GM23338 (cell line): ENCODE measurements around the gene LRRC38. TPM values are rescaled to one million over a fixed set of nuclear protein-coding genes. Genes with fewer than 3 reads are reported as not detected.

ENCODE experiments used
- ATAC-seq: fragments of 200-7000 bp; cut with Tn5 transposase; 3 replicates; pipeline ENCODE4 v1.9.1; 2020
- DNase-seq: peaks from one replicate; pipeline ENCODE4 v3.0.0-alpha.2; 2015; ENCODE audit warnings: low spot score
- H2AFZ ChIP-seq: fragments of 200-600 bp; sonication (generic); 2 replicates; pipeline ENCODE4 v1.8.0; 2016; ENCODE audit warnings: antibody characterized with exemption, mild to moderate bottlenecking, moderate library complexity
- H3F3A ChIP-seq: fragments of 200-600 bp; sonication (generic); replicated peaks from 2 replicates; pipeline ENCODE4 v1.8.0; 2017; ENCODE audit warnings: antibody characterized with exemption, mixed run types, low read depth
- H3K27ac ChIP-seq: fragments of 200-600 bp; sonication (generic); 2 replicates; pipeline ENCODE4 v1.6.1; 2016; ENCODE audit warnings: low read depth
- H3K27me3 ChIP-seq: fragments of 200-600 bp; sonication (generic); 2 replicates; pipeline ENCODE4 v1.8.0; 2016; ENCODE audit warnings: mild to moderate bottlenecking, mixed run types, moderate library complexity; ENCODE audit not compliant: insufficient read depth
- H3K36me3 ChIP-seq: fragments of 200-600 bp; sonication (generic); 2 replicates; pipeline ENCODE4 v1.8.0; 2016; ENCODE audit warnings: mild to moderate bottlenecking; ENCODE audit not compliant: insufficient read depth
- H3K4me1 ChIP-seq: fragments of 200-600 bp; sonication (generic); 2 replicates; pipeline ENCODE4 v1.8.0; 2016; ENCODE audit warnings: mild to moderate bottlenecking, moderate library complexity; ENCODE audit not compliant: insufficient read depth
- H3K4me2 ChIP-seq: fragments of 200-600 bp; sonication (generic); 2 replicates; pipeline ENCODE4 v1.7.1; 2017; ENCODE audit warnings: mixed run types
- H3K4me3 ChIP-seq: fragments of 200-600 bp; sonication (generic); 2 replicates; pipeline ENCODE4 v1.6.1; 2016; ENCODE audit warnings: mixed run types
- H3K79me2 ChIP-seq: fragments of 200-600 bp; sonication (generic); replicated peaks from 2 replicates; pipeline ENCODE4 v1.8.0; 2017; ENCODE audit warnings: mild to moderate bottlenecking; ENCODE audit not compliant: insufficient read depth
- H3K9me2 ChIP-seq: fragments of 200-600 bp; sonication (generic); 2 replicates; pipeline ENCODE4 v1.8.0; 2017; ENCODE audit not compliant: insufficient read depth
- H4K20me1 ChIP-seq: fragments of 200-600 bp; sonication (generic); replicated peaks from 2 replicates; pipeline ENCODE4 v1.8.0; 2017; ENCODE audit warnings: mild to moderate bottlenecking; ENCODE audit not compliant: insufficient read depth
- H3K27ac Mint-ChIP-seq: 2 replicates; pipeline ENCODE4 v1.8.0; 2020; ENCODE audit warnings: inconsistent platforms, mild to moderate bottlenecking, moderate library complexity, mixed read lengths
- H3K27me3 Mint-ChIP-seq: 3 replicates; pipeline ENCODE4 v1.8.0; 2022; ENCODE audit warnings: low read depth, mild to moderate bottlenecking, moderate library complexity, mixed read lengths, inconsistent platforms; ENCODE audit not compliant: insufficient read depth, poor library complexity
- H3K36me3 Mint-ChIP-seq: 3 replicates; pipeline ENCODE4 v1.8.0; 2021; ENCODE audit warnings: low read depth, mild to moderate bottlenecking, inconsistent platforms, moderate library complexity, mixed read lengths
- H3K4me1 Mint-ChIP-seq: 3 replicates; pipeline ENCODE4 v1.8.0; 2020; ENCODE audit warnings: mild to moderate bottlenecking, inconsistent platforms, mixed read lengths
- H3K4me3 Mint-ChIP-seq: 3 replicates; pipeline ENCODE4 v1.8.0; 2021; ENCODE audit warnings: moderate library complexity, mild to moderate bottlenecking, inconsistent platforms, mixed read lengths
- H3K9me3 Mint-ChIP-seq: 3 replicates; pipeline ENCODE4 v1.8.0; 2020; ENCODE audit warnings: moderate library complexity, mild to moderate bottlenecking, inconsistent platforms, mixed read lengths
- CREB1 ChIP-seq: fragments of 250-450 bp; sonication (Bioruptor Pico); IDR thresholded peaks from 2 replicates; pipeline ENCODE4 v1.5.0; 2020; ENCODE audit warnings: low read depth, mild to moderate bottlenecking, moderate library complexity
- EZH2 ChIP-seq: fragments of 200-600 bp; sonication (generic); IDR thresholded peaks from one replicate; pipeline ENCODE4 v1.8.0; 2017; ENCODE audit warnings: antibody characterized with exemption, mild to moderate bottlenecking, low read depth; ENCODE audit not compliant: unreplicated experiment
- JUNB ChIP-seq: IDR thresholded peaks from one replicate; pipeline ENCODE4 v1.6.1; 2016; ENCODE audit warnings: antibody characterized with exemption; ENCODE audit not compliant: unreplicated experiment
- NANOG ChIP-seq: IDR thresholded peaks from 2 replicates; pipeline ENCODE4 v1.6.1; 2016; ENCODE audit warnings: antibody characterized with exemption, borderline replicate concordance
- POLR2AphosphoS5 ChIP-seq: IDR thresholded peaks from 2 replicates; pipeline ENCODE4 v1.6.1; 2016; ENCODE audit warnings: antibody characterized with exemption, low read depth
- REST ChIP-seq: IDR thresholded peaks from one replicate; pipeline ENCODE4 v1.6.1; 2018; ENCODE audit warnings: antibody characterized with exemption; ENCODE audit not compliant: unreplicated experiment
- STAT1 ChIP-seq: IDR thresholded peaks from one replicate; pipeline ENCODE4 v1.6.1; 2016; ENCODE audit warnings: antibody characterized with exemption; ENCODE audit not compliant: unreplicated experiment
- ZNF114 ChIP-seq: fragments of 250-450 bp; sonication (Bioruptor Pico); IDR thresholded peaks from 2 replicates; pipeline ENCODE4 v1.5.0; 2020; ENCODE audit warnings: mild to moderate bottlenecking, moderate library complexity
- ZNF331 ChIP-seq: fragments of 250-450 bp; sonication (Bioruptor Pico); IDR thresholded peaks from 2 replicates; pipeline ENCODE4 v1.5.0; 2020; ENCODE audit warnings: low read depth, mild to moderate bottlenecking, moderate library complexity
- polyA plus RNA-seq: library from polyadenylated mRNA; unstranded; fragments of >200 nt; fragmentation: Nextera tagmentation; extraction: Ambion mirVana; gene quantifications from 2 replicates; pipeline ENCODE4 v1.2.1, GENCODE V29; 2016
- total RNA-seq: library from RNA; depleted of rRNA; stranded (reverse); fragments of >200 nt; shearing (Covaris generic); gene quantifications from 2 replicates; pipeline ENCODE4 v1.2.3, GENCODE V29; 2014
- TF ChIP-seq, protein P1 (sequence below): IDR thresholded peaks from 2 replicates; pipeline ENCODE4 v1.6.1; 2016; ENCODE audit warnings: antibody characterized with exemption
- TF ChIP-seq, protein P2 (sequence below), 2 experiments: fragments of 200-600 bp in 1 of 2; sonication (generic) in 1 of 2; conservative IDR thresholded peaks; 2 replicates each; pipeline versions ENCODE4 v1.5.1 to v1.6.1; 2016 to 2017; ENCODE audit warnings: antibody characterized with exemption in 2 of 2, low read depth in 2 of 2, mild to moderate bottlenecking in 2 of 2, moderate library complexity in 1 of 2

Gene LRRC38
- total and polyA plus RNA-seq, 2 experiments from 2014 or later = 0.17 TPM; not detected in 1

- H3K27me3 ChIP-seq = no peaks in the 10 kb centered on the region
- no peaks in the 10 kb centered on the region for H3K9me2 ChIP-seq
- no peaks in the 10 kb centered on the region for H4K20me1 ChIP-seq
- Mint-ChIP-seq H3K4me3 (no peak overlapping the region), H3K27ac (no peak overlapping the region), H3K36me3 (peaks cover 6% of the 10 kb centered on the region; the same call in 2 of the 3 replicates), H3K4me1 (no peaks in the 10 kb centered on the region), H3K27me3 (peaks cover 9% of the 10 kb centered on the region), H3K9me3 (peaks cover 76% of the 10 kb centered on the region)
- no peak overlapping the region for H3K27ac ChIP-seq
- TF ChIP-seq, protein P1, sequence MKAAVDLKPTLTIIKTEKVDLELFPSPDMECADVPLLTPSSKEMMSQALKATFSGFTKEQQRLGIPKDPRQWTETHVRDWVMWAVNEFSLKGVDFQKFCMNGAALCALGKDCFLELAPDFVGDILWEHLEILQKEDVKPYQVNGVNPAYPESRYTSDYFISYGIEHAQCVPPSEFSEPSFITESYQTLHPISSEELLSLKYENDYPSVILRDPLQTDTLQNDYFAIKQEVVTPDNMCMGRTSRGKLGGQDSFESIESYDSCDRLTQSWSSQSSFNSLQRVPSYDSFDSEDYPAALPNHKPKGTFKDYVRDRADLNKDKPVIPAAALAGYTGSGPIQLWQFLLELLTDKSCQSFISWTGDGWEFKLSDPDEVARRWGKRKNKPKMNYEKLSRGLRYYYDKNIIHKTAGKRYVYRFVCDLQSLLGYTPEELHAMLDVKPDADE = no peak
- TF ChIP-seq, protein P2, sequence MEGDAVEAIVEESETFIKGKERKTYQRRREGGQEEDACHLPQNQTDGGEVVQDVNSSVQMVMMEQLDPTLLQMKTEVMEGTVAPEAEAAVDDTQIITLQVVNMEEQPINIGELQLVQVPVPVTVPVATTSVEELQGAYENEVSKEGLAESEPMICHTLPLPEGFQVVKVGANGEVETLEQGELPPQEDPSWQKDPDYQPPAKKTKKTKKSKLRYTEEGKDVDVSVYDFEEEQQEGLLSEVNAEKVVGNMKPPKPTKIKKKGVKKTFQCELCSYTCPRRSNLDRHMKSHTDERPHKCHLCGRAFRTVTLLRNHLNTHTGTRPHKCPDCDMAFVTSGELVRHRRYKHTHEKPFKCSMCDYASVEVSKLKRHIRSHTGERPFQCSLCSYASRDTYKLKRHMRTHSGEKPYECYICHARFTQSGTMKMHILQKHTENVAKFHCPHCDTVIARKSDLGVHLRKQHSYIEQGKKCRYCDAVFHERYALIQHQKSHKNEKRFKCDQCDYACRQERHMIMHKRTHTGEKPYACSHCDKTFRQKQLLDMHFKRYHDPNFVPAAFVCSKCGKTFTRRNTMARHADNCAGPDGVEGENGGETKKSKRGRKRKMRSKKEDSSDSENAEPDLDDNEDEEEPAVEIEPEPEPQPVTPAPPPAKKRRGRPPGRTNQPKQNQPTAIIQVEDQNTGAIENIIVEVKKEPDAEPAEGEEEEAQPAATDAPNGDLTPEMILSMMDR (conservative IDR thresholded peaks at IDR 0.05; ENCODE audit: low read depth in 2 of 2) = no peak
- TF ChIP-seq REST = no peak
- ATAC-seq (no peak), DNase-seq (no peak)
- H3K4me2 ChIP-seq = no peak overlapping the region
- no peaks in the 10 kb centered on the region for H3F3A ChIP-seq
- no peaks in the 10 kb centered on the region for H3K79me2 ChIP-seq
- no peak overlapping the region for H2AFZ ChIP-seq
- no peaks in the 10 kb centered on the region for H3K36me3 ChIP-seq
- no peak overlapping the region for H3K4me3 ChIP-seq
- H3K4me1 ChIP-seq = no peaks in the 10 kb centered on the region
Measured at GRCh38 chr1:13462682-13463081, 51.1 kb downstream of the LRRC38 start.

DNA sequence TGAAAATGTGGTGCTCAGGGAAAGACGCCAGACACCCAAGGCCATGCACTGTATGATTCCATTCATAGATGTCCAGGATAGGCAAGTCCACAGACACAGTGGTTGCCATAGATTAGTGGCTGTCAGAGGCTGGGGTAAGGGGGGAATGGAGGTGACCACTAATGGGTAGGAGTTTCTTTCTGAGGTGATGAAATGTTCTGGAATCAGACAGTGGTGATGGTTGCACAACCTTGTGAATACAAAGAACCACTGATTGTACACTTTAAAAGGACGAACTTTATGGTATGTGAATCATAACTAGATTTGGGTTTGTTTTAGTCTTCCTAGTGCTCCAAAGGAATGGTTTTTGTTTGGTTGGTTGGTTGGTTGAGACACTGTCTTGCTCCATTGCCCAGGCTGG, 51.8 kb downstream of the LRRC38 start:
- Histone ChIP-seq H4K20me1 (no peaks in the 10 kb centered on the region), H3K79me2 (no peaks in the 10 kb centered on the region), H2AFZ (no peak overlapping the region), H3K27ac (no peak overlapping the region), H3F3A (no peaks in the 10 kb centered on the region), H3K4me1 (no peaks in the 10 kb centered on the region), H3K4me3 (no peak overlapping the region), H3K36me3 (no peaks in the 10 kb centered on the region), H3K9me2 (no peaks in the 10 kb centered on the region), H3K27me3 (no peaks in the 10 kb centered on the region), H3K4me2 (no peak overlapping the region)
- no peak for ATAC-seq
- Mint-ChIP-seq H3K4me3 (no peak overlapping the region), H3K27me3 (peaks cover 11% of the 10 kb centered on the region), H3K9me3 (peaks cover 82% of the 10 kb centered on the region), H3K4me1 (no peaks in the 10 kb centered on the region), H3K36me3 (peaks cover 12% of the 10 kb centered on the region; the same call in 2 of the 3 replicates), H3K27ac (no peak overlapping the region)
- DNase-seq = no peak
- TF ChIP-seq NANOG (no peak), ZNF331 (CRISPR knock-in tag) (no peak), REST (no peak), STAT1 (no peak), POLR2AphosphoS5 (no peak), JUNB (no peak), EZH2 (no peak), CREB1 (CRISPR knock-in tag) (no peak), ZNF114 (CRISPR knock-in tag) (no peak)
- TF ChIP-seq, protein P2 (conservative IDR thresholded peaks at IDR 0.05; ENCODE audit: low read depth in 2 of 2) = no peak
- TF ChIP-seq, protein P1 = no peak
